ENCODE data around the gene HEMGN. TPM values are rescaled to one million over a fixed set of nuclear protein-coding genes. Genes with fewer than 3 reads are reported as not detected.

Gene HEMGN
- total and polyA plus RNA-seq, 2 of the 4 experiments (the other 2 are of a cell fraction): not detected

GRCh38 chr9:97921959-97922724, 15.8 kb downstream of the HEMGN start, which contains the start of gene TRMO:
Gene TRMO (minus strand): TSS chr9:97922500. CDS start chr9:97922493, 7 bp downstream.
- Histone ChIP-seq H3K79me1 (ENCODE audit: low read depth in 1 of 2, low read length in 2 of 2) (peaks cover 0 to 19% of the 10 kb centered on the region in 2 experiments; a peak in 2 of 4 replicates), H2AK5ac (ENCODE audit: low read depth, low read length) (peak within 1 kb of the TSS; percentile 64), H2BK15ac (ENCODE audit: low read depth, low read length) (peak within 1 kb of the TSS; percentile 30; the same call in 1 of the 3 replicates), H2BK5ac (ENCODE audit: low read depth, low read length, poor library complexity, severe bottlenecking) (peak within 1 kb of the TSS; percentile 99), H3K9me3 (ENCODE audit: control insufficient read depth, insufficient read depth, low read length) (no peaks in the 10 kb centered on the region), H3K23ac (ENCODE audit: low read depth, low read length) (peak within 1 kb of the TSS; percentile 96), H4K5ac (ENCODE audit: low read depth, low read length) (peak within 1 kb of the TSS; percentile 97), H3K18ac (ENCODE audit: low read depth, low read length) (peak within 1 kb of the TSS; percentile 95), H3K4me3 (ENCODE audit: insufficient read depth, low read depth, low read length) (peak within 1 kb of the TSS; percentile 76), H4K20me1 (ENCODE audit: insufficient read depth, low read length) (no peaks in the 10 kb centered on the region), H3K9ac (ENCODE audit: low read depth, low read length) (peak within 1 kb of the TSS; percentile 91), H2AFZ (replicated peaks; ENCODE audit: low read length, poor library complexity) (peak within 1 kb of the TSS; percentile 99), H2BK20ac (ENCODE audit: low read depth, low read length) (peak within 1 kb of the TSS; percentile 70; the same call in 1 of the 2 replicates), H3K27me3 (ENCODE audit: control insufficient read depth, insufficient read depth, low read length) (peaks cover 4% of the 10 kb centered on the region; the same call in 1 of the 2 replicates), H3K56ac (ENCODE audit: extremely low read depth, insufficient read depth, low read length) (peak within 1 kb of the TSS; percentile 80), H2BK120ac (ENCODE audit: low read depth, low read length) (peak within 1 kb of the TSS; percentile 94), H4K91ac (ENCODE audit: insufficient read depth, low read depth, low read length) (peak within 1 kb of the TSS; percentile 92), H3K4ac (ENCODE audit: low read depth, low read length) (peak within 1 kb of the TSS; percentile 97), H3K27ac (ENCODE audit: insufficient read depth, low read length) (peak within 1 kb of the TSS; percentile 96), H3K4me1 (ENCODE audit: control insufficient read depth, insufficient read depth, low read length) (peaks cover 2% of the 10 kb centered on the region; the same call in 1 of the 2 replicates), H2AK9ac (replicated peaks; ENCODE audit: low read depth, low read length, poor library complexity) (peak within 1 kb of the TSS; percentile 82), H4K8ac (ENCODE audit: low read depth in 2 of 2, low read length in 2 of 2) (peak within 1 kb of the TSS; percentile 54 to 97), H3K4me2 (ENCODE audit: low read depth, low read length) (peak within 1 kb of the TSS; percentile 88), H3K36me3 (ENCODE audit: control insufficient read depth, insufficient read depth, low read length) (no peaks in the 10 kb centered on the region), H3K14ac (replicated peaks; ENCODE audit: low read depth, low read length) (peak within 1 kb of the TSS; percentile 95), H3K9me1 (ENCODE audit: insufficient read depth, low read length) (no peaks in the 10 kb centered on the region)
- ChIA-PET POLR2A (ENCODE audit: unreplicated experiment) (interaction anchor here (0.6 to 1.0 kb wide), 5 partner anchors 59 to 387 kb away, joined by 3 to 7 read pairs (median 5); partner anchors contain the start of gene XPA), CTCF (interaction anchor here (0.6 to 1.5 kb wide), 10 partner anchors 11 to 338 kb away, joined by 3 to 7 read pairs (median 3); no protein-coding TSS in a partner anchor)
- BruUV-seq (replicated peaks): no TSS peak
- ATAC-seq (ENCODE audit: low read depth): peak; percentile 94
- in situ Hi-C loops (cut with MboI; ENCODE audit: low sequenced_read_pairs) (loop anchor here (5.0 kb wide), 1 partner anchor 340 kb away; no protein-coding TSS in a partner anchor), intact Hi-C loops (cut with micrococcal nuclease) (loop anchor here (2.0 to 5.0 kb wide), 5 partner anchors 197 to 785 kb away; partner anchors contain the start of genes CORO2A, TBC1D2 and TRIM14), dilution Hi-C loops (cut with HindIII; ENCODE audit: low sequenced_read_pairs, unreplicated experiment) (no loop called here)
- peak; percentile 99 for DNase-seq
- 2% methylated on average over 9 of the region's 54 CpGs; no CpG with 5 or more reads in 1 of the 2 experiments for WGBS, 2 experiments (ENCODE audit: extremely low coverage in 2 of 2, insufficient read length in 1 of 2)
- TF ChIP-seq NFE2L2 (IDR thresholded peaks at IDR 0.05; ENCODE audit: low read depth, low read length) (no peak; the same call in 1 of the 2 replicates), USF2 (IDR thresholded peaks at IDR 0.05; ENCODE audit: low read depth, low read length) (peak; percentile 100), RCOR1 (IDR thresholded peaks at IDR 0.05; ENCODE audit: insufficient replicate concordance, low read length) (no peak), BHLHE40 (IDR thresholded peaks at IDR 0.05; ENCODE audit: low read depth, low read length) (peak; percentile 97), CEBPB (IDR thresholded peaks at IDR 0.05; ENCODE audit: low read depth, low read length) (no peak; the same call in 1 of the 2 replicates), SMC3 (IDR thresholded peaks at IDR 0.05; ENCODE audit: low read depth, low read length) (0 out of 2 replicates have a peak, but pooled peaks have one; percentile 13), CHD1 (IDR thresholded peaks at IDR 0.05; ENCODE audit: low read depth, low read length) (no peak), MXI1 (IDR thresholded peaks at IDR 0.05; ENCODE audit: borderline replicate concordance, low read depth, low read length) (no peak), MAZ (IDR thresholded peaks at IDR 0.05; ENCODE audit: borderline replicate concordance, low read depth, low read length) (peak; percentile 45; the same call in 1 of the 2 replicates), RFX5 (IDR thresholded peaks at IDR 0.05; ENCODE audit: low read depth, low read length) (no peak), RAD21 (IDR thresholded peaks at IDR 0.05; ENCODE audit: low read length) (peak; percentile 58), CTCF (conservative IDR thresholded peaks at IDR 0.05; ENCODE audit: low read depth, low read length) (peak; percentile 72)
